HEK293T (cell line): ENCODE measurements around the gene ASPDH.

Experiments used
- ARNT ChIP-seq: fragments of 450-650 bp; IDR thresholded peaks from 2 replicates; pipeline ENCODE4 v1.6.1; 2017; ENCODE audit warnings: mild to moderate bottlenecking
- BHLHE40 ChIP-seq: fragments of 450-650 bp; IDR thresholded peaks from 2 replicates; pipeline ENCODE4 v1.6.1; 2016; ENCODE audit warnings: mild to moderate bottlenecking, moderate library complexity, borderline replicate concordance
- ELF4 ChIP-seq: fragments of 450-650 bp; IDR thresholded peaks from 2 replicates; pipeline ENCODE4 v1.6.1; 2017; ENCODE audit warnings: antibody characterized with exemption
- FOXA1 ChIP-seq: fragments of 450-650 bp; IDR thresholded peaks from 2 replicates; pipeline ENCODE4 v1.6.1; 2016; ENCODE audit warnings: mild to moderate bottlenecking
- FOXK2 ChIP-seq: fragments of 450-650 bp; IDR thresholded peaks from 2 replicates; pipeline ENCODE4 v1.6.1; 2016; ENCODE audit warnings: mild to moderate bottlenecking
- FOXM1 ChIP-seq: fragments of 450-650 bp; IDR thresholded peaks from 2 replicates; pipeline ENCODE4 v1.6.1; 2017; ENCODE audit warnings: mild to moderate bottlenecking, borderline replicate concordance
- HDGF ChIP-seq: fragments of 450-650 bp; IDR thresholded peaks from 2 replicates; pipeline ENCODE4 v1.6.1; 2017; ENCODE audit warnings: antibody characterized with exemption, borderline replicate concordance
- L3MBTL2 ChIP-seq: fragments of 450-650 bp; conservative IDR thresholded peaks from 2 replicates; pipeline ENCODE4 v1.6.1; 2016; ENCODE audit warnings: mild to moderate bottlenecking
- SP1 ChIP-seq: fragments of 450-650 bp; IDR thresholded peaks from 2 replicates; pipeline ENCODE4 v1.6.1; 2017
- SUZ12 ChIP-seq: fragments of 450-650 bp; IDR thresholded peaks from 2 replicates; pipeline ENCODE4 v1.6.1; 2016; ENCODE audit warnings: mild to moderate bottlenecking
- TARDBP ChIP-seq: fragments of 450-650 bp; IDR thresholded peaks from 2 replicates; pipeline ENCODE4 v1.6.1; 2016
- ZNF384 ChIP-seq: fragments of 450-650 bp; IDR thresholded peaks from 2 replicates; pipeline ENCODE4 v1.6.1; 2016

GRCh38 chr19:50551034-50551714 lies 37.5 kb upstream of the ASPDH start:
- no peak for TF ChIP-seq SUZ12
- no peak for TF ChIP-seq SP1
- no peak for TF ChIP-seq ARNT
- TF ChIP-seq ZNF384, result no peak
- no peak for TF ChIP-seq HDGF
- TF ChIP-seq ELF4, result no peak
- TF ChIP-seq FOXA1, result no peak
- no peak for TF ChIP-seq FOXM1
- no peak for TF ChIP-seq BHLHE40
- no peak for TF ChIP-seq FOXK2
- TF ChIP-seq TARDBP, result no peak
- TF ChIP-seq L3MBTL2, result no peak
